HEK293 (cell line): ENCODE results near the gene CD82.

Experiments
- CTCF ChIA-PET: fragments of 350-600 bp; formaldehyde crosslinking; extraction: SDS; loops from one replicate; lab custom pipeline; 2021; ENCODE audit warnings: antibody characterized with exemption; lab: Yijun Ruan, JAX
- POLR2A ChIA-PET: fragments of 300-600 bp; formaldehyde crosslinking; extraction: SDS; loops from one replicate; lab custom pipeline; 2020; ENCODE audit warnings: antibody characterized with exemption, inconsistent platforms; lab: Yijun Ruan, JAX
- H3K27ac ChIP-seq: fragments of 200-500 bp; sonication (Bioruptor generic); 2 replicates; pipeline ENCODE4 v1.5.1; 2014; ENCODE audit warnings: low read depth, low read length, control low read depth, inconsistent platforms; ENCODE audit errors: extremely low read depth
- H3K36me3 ChIP-seq, 2 experiments: fragments of 200-500 bp in 1 of 2; sonication (Bioruptor generic) in 1 of 2; 1 replicate in 1 of 2; 2 replicates in 1 of 2; pipeline ENCODE4 v1.5.1; 2014 to 2017; ENCODE audit warnings: inconsistent platforms in 2 of 2, low read length in 2 of 2; ENCODE audit not compliant: control insufficient read depth in 2 of 2, insufficient read depth in 1 of 2
- H3K4me1 ChIP-seq: fragments of 200-500 bp; sonication (Bioruptor generic); 2 replicates; pipeline ENCODE4 v1.5.1; 2014; ENCODE audit warnings: mild to moderate bottlenecking, low read length, inconsistent platforms; ENCODE audit not compliant: control insufficient read depth, insufficient read depth
- H3K4me3 ChIP-seq: 2 replicates; pipeline ENCODE4 v1.5.1; 2011; ENCODE audit warnings: low read depth, mild to moderate bottlenecking, control low read depth, low read length, moderate library complexity
- H3K9me3 ChIP-seq: fragments of 200-500 bp; sonication (Bioruptor generic); 2 replicates; pipeline ENCODE4 v1.5.1; 2014; ENCODE audit warnings: low read depth, low read length, inconsistent platforms; ENCODE audit not compliant: control insufficient read depth, insufficient read depth
- CTCF ChIP-seq: fragments of 450-650 bp; formaldehyde crosslinking; IDR thresholded peaks from 2 replicates; pipeline ENCODE4 v1.5.1; 2016; ENCODE audit warnings: missing biosample characterization, missing genetic modification characterization
- EGR2 ChIP-seq: fragments of 450-650 bp; formaldehyde crosslinking; IDR thresholded peaks from 2 replicates; pipeline ENCODE4 v1.5.1; 2016; ENCODE audit warnings: low read depth, missing biosample characterization, missing genetic modification characterization
- FEZF1 ChIP-seq: fragments of 450-650 bp; formaldehyde crosslinking; IDR thresholded peaks from 2 replicates; pipeline ENCODE4 v1.5.1; 2016; ENCODE audit warnings: missing biosample characterization, missing genetic modification characterization
- IKZF3 ChIP-seq: fragments of 450-650 bp; IDR thresholded peaks from 2 replicates; pipeline ENCODE4 v1.5.0; 2018; ENCODE audit warnings: missing biosample characterization, mild to moderate bottlenecking, missing genetic modification characterization, moderate library complexity
- KLF1 ChIP-seq: fragments of 450-650 bp; formaldehyde crosslinking; IDR thresholded peaks from 2 replicates; pipeline ENCODE4 v1.5.1; 2016; ENCODE audit warnings: missing biosample characterization, missing genetic modification characterization
- KLF7 ChIP-seq: fragments of 450-650 bp; formaldehyde crosslinking; IDR thresholded peaks from 2 replicates; pipeline ENCODE4 v1.5.1; 2016; ENCODE audit warnings: missing biosample characterization, missing genetic modification characterization, borderline replicate concordance
- OSR2 ChIP-seq: fragments of 450-650 bp; formaldehyde crosslinking; IDR thresholded peaks from 2 replicates; pipeline ENCODE4 v1.5.1; 2016; ENCODE audit warnings: missing biosample characterization, missing genetic modification characterization
- OVOL3 ChIP-seq: fragments of 450-650 bp; formaldehyde crosslinking; IDR thresholded peaks from 2 replicates; pipeline ENCODE4 v1.5.1; 2016; ENCODE audit warnings: missing biosample characterization, missing genetic modification characterization
- SCRT1 ChIP-seq: fragments of 450-650 bp; formaldehyde crosslinking; IDR thresholded peaks from 2 replicates; pipeline ENCODE4 v1.5.1; 2016; ENCODE audit warnings: missing biosample characterization, missing genetic modification characterization, borderline replicate concordance
- SP2 ChIP-seq: fragments of 450-650 bp; formaldehyde crosslinking; IDR thresholded peaks from 2 replicates; pipeline ENCODE4 v1.5.1; 2016; ENCODE audit warnings: missing biosample characterization, missing genetic modification characterization
- ZBTB17 ChIP-seq: fragments of 450-650 bp; formaldehyde crosslinking; IDR thresholded peaks from 2 replicates; pipeline ENCODE4 v1.5.1; 2016; ENCODE audit warnings: missing biosample characterization, missing genetic modification characterization
- ZBTB44 ChIP-seq: fragments of 450-650 bp; IDR thresholded peaks from 2 replicates; pipeline ENCODE4 v1.5.1; 2018; ENCODE audit warnings: missing biosample characterization, mild to moderate bottlenecking, missing genetic modification characterization
- ZBTB6 ChIP-seq: fragments of 450-650 bp; formaldehyde crosslinking; IDR thresholded peaks from 2 replicates; pipeline ENCODE4 v1.5.1; 2017; ENCODE audit warnings: missing biosample characterization, missing genetic modification characterization
- ZBTB8A ChIP-seq: fragments of 450-650 bp; formaldehyde crosslinking; IDR thresholded peaks from 2 replicates; pipeline ENCODE4 v1.5.1; 2016; ENCODE audit warnings: missing biosample characterization, missing genetic modification characterization
- ZFHX2 ChIP-seq: fragments of 450-650 bp; formaldehyde crosslinking; conservative IDR thresholded peaks from 2 replicates; pipeline ENCODE4 v1.5.1; 2016; ENCODE audit warnings: missing biosample characterization, missing genetic modification characterization
- ZFP3 ChIP-seq: fragments of 450-650 bp; formaldehyde crosslinking; IDR thresholded peaks from 2 replicates; pipeline ENCODE4 v1.5.1; 2016; ENCODE audit warnings: low read depth, missing biosample characterization, missing genetic modification characterization
- ZNF223 ChIP-seq: fragments of 450-650 bp; formaldehyde crosslinking; IDR thresholded peaks from 2 replicates; pipeline ENCODE4 v1.5.1; 2016; ENCODE audit warnings: missing biosample characterization, missing genetic modification characterization
- ZNF292 ChIP-seq: fragments of 450-650 bp; formaldehyde crosslinking; IDR thresholded peaks from 2 replicates; pipeline ENCODE4 v1.5.1; 2016; ENCODE audit warnings: low read depth, missing biosample characterization, missing genetic modification characterization, borderline replicate concordance
- ZNF473 ChIP-seq: fragments of 450-650 bp; formaldehyde crosslinking; IDR thresholded peaks from 2 replicates; pipeline ENCODE4 v1.5.1; 2017; ENCODE audit warnings: missing biosample characterization, missing genetic modification characterization
- ZNF501 ChIP-seq: fragments of 450-650 bp; formaldehyde crosslinking; IDR thresholded peaks from 2 replicates; pipeline ENCODE4 v1.5.1; 2016; ENCODE audit warnings: missing biosample characterization, missing genetic modification characterization
- ZNF521 ChIP-seq: fragments of 450-650 bp; formaldehyde crosslinking; IDR thresholded peaks from 2 replicates; pipeline ENCODE4 v1.5.1; 2017; ENCODE audit warnings: missing biosample characterization, mild to moderate bottlenecking, missing genetic modification characterization
- ZNF548 ChIP-seq: fragments of 450-650 bp; formaldehyde crosslinking; IDR thresholded peaks from 2 replicates; pipeline ENCODE4 v1.5.1; 2016; ENCODE audit warnings: missing biosample characterization, missing genetic modification characterization
- ZNF561 ChIP-seq: fragments of 450-650 bp; IDR thresholded peaks from 2 replicates; pipeline ENCODE4 v1.5.1; 2018; ENCODE audit warnings: missing biosample characterization, missing genetic modification characterization, borderline replicate concordance
- ZNF623 ChIP-seq: fragments of 450-650 bp; formaldehyde crosslinking; IDR thresholded peaks from 2 replicates; pipeline ENCODE4 v1.5.1; 2016; ENCODE audit warnings: missing biosample characterization, missing genetic modification characterization
- ZNF660 ChIP-seq: fragments of 450-650 bp; IDR thresholded peaks from 2 replicates; pipeline ENCODE4 v1.5.1; 2018; ENCODE audit warnings: missing biosample characterization, mild to moderate bottlenecking, missing genetic modification characterization
- ZNF692 ChIP-seq: fragments of 450-650 bp; formaldehyde crosslinking; IDR thresholded peaks from 2 replicates; pipeline ENCODE4 v1.5.1; 2016; ENCODE audit warnings: missing biosample characterization, missing genetic modification characterization
- ZNF843 ChIP-seq: fragments of 450-650 bp; formaldehyde crosslinking; IDR thresholded peaks from 2 replicates; pipeline ENCODE4 v1.5.1; 2016; ENCODE audit warnings: missing biosample characterization, missing genetic modification characterization
- ZSCAN4 ChIP-seq: fragments of 450-650 bp; formaldehyde crosslinking; IDR thresholded peaks from 2 replicates; pipeline ENCODE4 v1.5.1; 2017; ENCODE audit warnings: missing biosample characterization, missing genetic modification characterization
- ZXDB ChIP-seq: fragments of 450-650 bp; formaldehyde crosslinking; IDR thresholded peaks from 2 replicates; pipeline ENCODE4 v1.5.1; 2016; ENCODE audit warnings: missing biosample characterization, missing genetic modification characterization

Gene CD82

GRCh38 chr11:44633641-44634040, 68.2 kb downstream of the CD82 start:
- CTCF ChIA-PET: interaction anchor here (0.6 to 2.6 kb wide), 9 partner anchors 11 to 352 kb away, joined by 3 to 13 read pairs (median 4); no protein-coding TSS in a partner anchor
- Histone ChIP-seq H3K36me3 (no peaks in the 10 kb centered on the region), H3K27ac (no peak overlapping the region), H3K4me3 (no peak overlapping the region), H3K4me1 (no peaks in the 10 kb centered on the region), H3K9me3 (no peaks in the 10 kb centered on the region)
- POLR2A ChIA-PET: no interaction called here
- TF ChIP-seq ZNF561 (tag by site-specific recombination) (no peak), EGR2 (no peak), ZNF660 (tag by site-specific recombination) (no peak), ZBTB17 (no peak), FEZF1 (tag by site-specific recombination) (no peak), ZFP3 (tag by site-specific recombination) (no peak), ZBTB8A (no peak), ZSCAN4 (tag by site-specific recombination) (no peak), ZNF623 (no peak), SP2 (tag by site-specific recombination) (no peak), CTCF (tag by site-specific recombination) (no peak), ZNF692 (tag by site-specific recombination) (no peak), ZNF501 (tag by site-specific recombination) (no peak), OVOL3 (tag by site-specific recombination) (no peak)

GRCh38 chr11:44634401-44635281, 69.2 kb downstream of the CD82 start:
- Histone ChIP-seq H3K4me1 (no peaks in the 10 kb centered on the region), H3K9me3 (no peaks in the 10 kb centered on the region), H3K36me3 (no peaks in the 10 kb centered on the region), H3K4me3 (no peak overlapping the region), H3K27ac (no peak overlapping the region)
- ChIA-PET CTCF (interaction anchor here (0.5 to 2.6 kb wide), 9 partner anchors 10 to 303 kb away, joined by 3 to 13 read pairs (median 4); no protein-coding TSS in a partner anchor), POLR2A (interaction anchor here (0.6 kb wide), 1 partner anchor 22 kb away, joined by 4 read pairs; no protein-coding TSS in a partner anchor)
- TF ChIP-seq KLF7 (no peak), SP2 (tag by site-specific recombination) (peak; percentile 74), ZNF548 (tag by site-specific recombination) (no peak), KLF1 (peak; percentile 70), ZXDB (peak; percentile 85), ZNF292 (tag by site-specific recombination) (no peak), OSR2 (tag by site-specific recombination) (no peak), ZNF473 (tag by site-specific recombination) (no peak), ZNF521 (tag by site-specific recombination) (no peak), ZBTB6 (tag by site-specific recombination) (no peak), ZNF223 (tag by site-specific recombination) (no peak), IKZF3 (tag by site-specific recombination) (peak; percentile 52), ZNF843 (tag by site-specific recombination) (peak; percentile 45; the same call in 1 of the 2 replicates), ZBTB44 (tag by site-specific recombination) (no peak), ZFHX2 (tag by site-specific recombination) (peak; percentile 79), SCRT1 (no peak)
